ENCODE results near the gene ACVRL1.

ACVRL1 gene

GRCh38 chr12:51959921-51960320, 52.6 kb downstream of the ACVRL1 start:
- ATAC-seq: no peak

GRCh38 chr12:51960488-51960887, 53.2 kb downstream of the ACVRL1 start:
- ATAC-seq: no peak
- TF ChIP-seq ARNTL (CRISPR knock-in tag; IDR thresholded peaks at IDR 0.05; ENCODE audit: borderline replicate concordance, low read depth) (no peak), ZC3H10 (CRISPR knock-in tag; IDR thresholded peaks at IDR 0.05) (no peak), OSR1 (CRISPR knock-in tag; IDR thresholded peaks at IDR 0.05) (no peak), PATZ1 (CRISPR knock-in tag; IDR thresholded peaks at IDR 0.05; ENCODE audit: borderline replicate concordance) (no peak), GLIS3 (CRISPR knock-in tag; IDR thresholded peaks at IDR 0.05) (no peak), ZFP3 (CRISPR knock-in tag; IDR thresholded peaks at IDR 0.05) (no peak), TOX (CRISPR knock-in tag; IDR thresholded peaks at IDR 0.05; ENCODE audit: borderline replicate concordance) (no peak), CSDC2 (CRISPR knock-in tag; IDR thresholded peaks at IDR 0.05) (no peak), SNAI2 (CRISPR knock-in tag; IDR thresholded peaks at IDR 0.05) (no peak), ZFP30 (CRISPR knock-in tag; IDR thresholded peaks at IDR 0.05) (no peak), ISL1 (CRISPR knock-in tag; IDR thresholded peaks at IDR 0.05) (no peak), CREB5 (CRISPR knock-in tag; IDR thresholded peaks at IDR 0.05; ENCODE audit: low read depth) (no peak), ZNF70 (CRISPR knock-in tag; IDR thresholded peaks at IDR 0.05) (no peak), RARB (CRISPR knock-in tag; IDR thresholded peaks at IDR 0.05) (no peak), PPARA (CRISPR knock-in tag; IDR thresholded peaks at IDR 0.05; ENCODE audit: borderline replicate concordance) (no peak), TSHZ2 (CRISPR knock-in tag; IDR thresholded peaks at IDR 0.05) (no peak), ESRRG (CRISPR knock-in tag; IDR thresholded peaks at IDR 0.05) (no peak), BACH2 (CRISPR knock-in tag; IDR thresholded peaks at IDR 0.05; ENCODE audit: borderline replicate concordance) (no peak), TCF4 (CRISPR knock-in tag; IDR thresholded peaks at IDR 0.05; ENCODE audit: borderline replicate concordance) (no peak)

More at GRCh38 chr12:51959921-51960320, 52.6 kb downstream of the ACVRL1 start:
- TF ChIP-seq BACH2 (CRISPR knock-in tag; IDR thresholded peaks at IDR 0.05; ENCODE audit: borderline replicate concordance): no peak
- no peak for TF ChIP-seq ZC3H10 (CRISPR knock-in tag; IDR thresholded peaks at IDR 0.05)
- no peak for TF ChIP-seq CSRNP3 (CRISPR knock-in tag; IDR thresholded peaks at IDR 0.05)
- no peak for TF ChIP-seq PATZ1 (CRISPR knock-in tag; IDR thresholded peaks at IDR 0.05; ENCODE audit: borderline replicate concordance)
- no peak for TF ChIP-seq ZFP30 (CRISPR knock-in tag; IDR thresholded peaks at IDR 0.05)
- no peak for TF ChIP-seq ZNF8 (CRISPR knock-in tag; IDR thresholded peaks at IDR 0.05)
- no peak for TF ChIP-seq ZFP3 (CRISPR knock-in tag; IDR thresholded peaks at IDR 0.05)
- no peak for TF ChIP-seq ISL1 (CRISPR knock-in tag; IDR thresholded peaks at IDR 0.05)
- no peak for TF ChIP-seq SNAI2 (CRISPR knock-in tag; IDR thresholded peaks at IDR 0.05)
- no peak for TF ChIP-seq POU6F1 (CRISPR knock-in tag; IDR thresholded peaks at IDR 0.05; ENCODE audit: borderline replicate concordance, low read depth)
- no peak for TF ChIP-seq GLIS3 (CRISPR knock-in tag; IDR thresholded peaks at IDR 0.05)
- no peak for TF ChIP-seq RARB (CRISPR knock-in tag; IDR thresholded peaks at IDR 0.05)
- no peak for TF ChIP-seq TCF4 (CRISPR knock-in tag; IDR thresholded peaks at IDR 0.05; ENCODE audit: borderline replicate concordance)
- TF ChIP-seq ZNF565 (CRISPR knock-in tag; conservative IDR thresholded peaks at IDR 0.05; ENCODE audit: low read depth): no peak
- TF ChIP-seq TOX (CRISPR knock-in tag; IDR thresholded peaks at IDR 0.05; ENCODE audit: borderline replicate concordance): no peak
